ENCODE results near the gene BBS4.
A peak's percentile ranks its signal among the peaks of the same experiment; 100 is the strongest.
"Not testable (repeated sequence)": the region's sequence is repeated elsewhere in the genome, so short reads cannot be mapped to it uniquely, and the experiment has no call there.

The BBS4 gene

DNA sequence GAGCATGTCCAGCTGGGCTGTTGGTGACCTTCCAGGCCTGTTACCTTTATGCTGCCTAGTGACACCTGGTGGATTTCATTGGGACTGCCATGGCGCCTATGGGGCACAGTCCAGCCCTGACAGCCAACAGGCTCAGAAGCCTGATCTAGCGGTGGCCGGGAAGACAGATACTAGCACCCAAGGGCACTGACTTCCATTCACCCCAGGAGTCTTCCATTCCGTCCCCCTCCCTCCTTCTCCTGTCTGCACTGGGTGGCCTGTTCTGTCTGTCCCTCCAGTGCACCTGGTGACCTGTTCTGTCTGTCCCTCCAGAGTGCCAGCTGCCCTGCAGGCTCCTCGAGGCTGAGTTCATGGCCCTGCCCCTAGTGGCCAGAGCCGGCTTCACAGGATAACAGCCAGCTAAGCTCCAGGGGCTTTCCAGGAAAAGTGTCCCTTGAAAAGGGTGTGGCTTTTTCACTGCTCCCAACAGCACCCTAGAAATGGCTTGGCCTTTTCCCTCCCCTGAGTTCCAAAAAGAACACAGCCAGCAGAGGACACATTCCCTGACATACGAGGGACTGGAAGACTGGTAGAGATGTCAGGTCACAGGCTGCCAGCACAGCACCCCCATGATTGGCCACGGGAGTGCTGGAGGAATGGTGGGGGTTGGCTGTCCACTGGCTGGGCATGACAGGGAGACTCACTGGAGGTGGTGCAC lies 15.2 kb upstream of the BBS4 start:
- H3K27ac ChIP-seq (ENCODE audit: low read length); H3K27me3 ChIP-seq (ENCODE audit: low read depth, low read length); H3K9me3 ChIP-seq (ENCODE audit: control insufficient read depth in 1 of 2, low read length in 2 of 2); H3K4me1 ChIP-seq (ENCODE audit: control insufficient read depth in 1 of 2, insufficient read depth in 2 of 2, low read length in 2 of 2); H3K36me3 ChIP-seq (ENCODE audit: control insufficient read depth in 1 of 2, insufficient read depth in 2 of 2, low read length in 2 of 2): not testable (repeated sequence)
- peak overlapping the region in 1 of 2 donors; percentile 32 for H3K4me3 ChIP-seq (ENCODE audit: low read depth in 1 of 2, low read length in 2 of 2)

DNA sequence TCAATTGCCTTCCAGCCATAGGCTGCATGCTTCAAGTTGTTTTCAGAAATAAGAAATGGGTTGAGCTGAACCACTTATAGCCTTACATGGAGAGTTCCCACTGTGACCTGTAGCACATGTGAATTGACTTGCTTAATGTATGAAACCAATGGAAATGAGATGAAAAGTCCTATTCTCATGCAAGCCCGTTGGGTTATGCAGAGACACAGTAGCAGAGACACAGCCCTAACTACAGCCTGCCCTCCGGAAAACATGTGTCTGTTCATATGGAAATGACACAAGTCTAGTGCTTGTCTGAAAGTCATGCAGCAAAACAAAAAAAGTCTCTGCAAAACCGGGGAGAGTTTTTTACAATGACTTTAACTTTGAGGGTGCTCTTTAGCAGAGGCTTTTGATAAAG lies 14.5 kb upstream of the BBS4 start:
- Histone ChIP-seq H3K27ac (ENCODE audit: low read length) (no peak overlapping the region), H3K9me3 (ENCODE audit: control insufficient read depth in 1 of 2, low read length in 2 of 2) (no peaks in the 10 kb centered on the region), H3K4me3 (ENCODE audit: low read depth in 1 of 2, low read length in 2 of 2) (no peak overlapping the region), H3K36me3 (ENCODE audit: control insufficient read depth in 1 of 2, insufficient read depth in 2 of 2, low read length in 2 of 2) (no peaks in the 10 kb centered on the region), H3K27me3 (ENCODE audit: low read depth, low read length) (no peaks in the 10 kb centered on the region), H3K4me1 (ENCODE audit: control insufficient read depth in 1 of 2, insufficient read depth in 2 of 2, low read length in 2 of 2) (no peaks in the 10 kb centered on the region)

DNA sequence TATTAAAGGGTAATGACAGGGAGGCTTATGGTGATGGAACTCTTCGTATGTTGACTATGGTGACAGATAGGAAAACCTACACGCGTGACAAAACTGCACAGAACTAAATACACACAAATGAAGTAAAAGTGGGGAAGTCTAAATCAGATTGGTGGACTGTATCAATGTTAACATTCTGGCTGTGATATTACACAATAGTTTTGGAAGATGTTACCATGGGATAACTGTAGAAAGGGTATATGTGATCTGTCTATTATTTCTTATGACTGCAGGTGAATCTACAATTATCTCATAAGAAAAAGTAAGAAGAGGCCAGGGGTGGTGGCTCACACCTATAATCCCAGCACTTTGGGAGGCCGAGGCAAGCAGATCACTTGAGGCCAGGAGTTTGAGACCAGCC lies 9.2 kb upstream of the BBS4 start:
- Histone ChIP-seq H3K27me3 (ENCODE audit: low read depth, low read length) (no peaks in the 10 kb centered on the region), H3K27ac (ENCODE audit: low read length) (no peak overlapping the region), H3K9me3 (ENCODE audit: control insufficient read depth in 1 of 2, low read length in 2 of 2) (no peaks in the 10 kb centered on the region), H3K36me3 (ENCODE audit: control insufficient read depth in 1 of 2, insufficient read depth in 2 of 2, low read length in 2 of 2) (no peaks in the 10 kb centered on the region), H3K4me1 (ENCODE audit: control insufficient read depth in 1 of 2, insufficient read depth in 2 of 2, low read length in 2 of 2) (no peaks in the 10 kb centered on the region), H3K4me3 (ENCODE audit: low read depth in 1 of 2, low read length in 2 of 2) (no peak overlapping the region)

DNA sequence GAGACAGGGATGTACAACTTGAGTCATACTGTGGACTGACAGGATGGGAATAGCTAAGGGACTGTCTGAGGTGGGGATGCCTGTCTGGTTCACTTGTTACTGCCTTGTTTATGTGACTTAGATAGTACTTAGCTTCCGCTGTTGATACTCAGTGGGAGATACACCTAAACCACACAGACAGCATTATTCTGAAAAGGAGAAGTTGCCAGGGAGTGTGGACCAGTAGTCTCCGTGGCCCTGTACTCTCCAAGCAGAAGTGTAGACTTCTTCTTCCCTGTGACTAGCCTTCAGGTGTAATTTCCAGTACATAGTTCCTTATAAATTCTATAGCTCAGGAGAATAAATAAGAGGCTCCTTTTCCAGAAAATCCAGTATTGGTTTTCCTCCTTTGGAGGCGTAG lies 5.1 kb upstream of the BBS4 start:
- no peaks in the 10 kb centered on the region for H3K36me3 ChIP-seq (ENCODE audit: control insufficient read depth in 1 of 2, insufficient read depth in 2 of 2, low read length in 2 of 2)
- peaks cover 0 to 7% of the 10 kb centered on the region in 2 donors for H3K4me1 ChIP-seq (ENCODE audit: control insufficient read depth in 1 of 2, insufficient read depth in 2 of 2, low read length in 2 of 2)
- no peaks in the 10 kb centered on the region for H3K9me3 ChIP-seq (ENCODE audit: control insufficient read depth in 1 of 2, low read length in 2 of 2)
- H3K4me3 ChIP-seq (ENCODE audit: low read depth in 1 of 2, low read length in 2 of 2) = no peak overlapping the region
- no peaks in the 10 kb centered on the region for H3K27me3 ChIP-seq (ENCODE audit: low read depth, low read length)
- no peak overlapping the region for H3K27ac ChIP-seq (ENCODE audit: low read length)

DNA sequence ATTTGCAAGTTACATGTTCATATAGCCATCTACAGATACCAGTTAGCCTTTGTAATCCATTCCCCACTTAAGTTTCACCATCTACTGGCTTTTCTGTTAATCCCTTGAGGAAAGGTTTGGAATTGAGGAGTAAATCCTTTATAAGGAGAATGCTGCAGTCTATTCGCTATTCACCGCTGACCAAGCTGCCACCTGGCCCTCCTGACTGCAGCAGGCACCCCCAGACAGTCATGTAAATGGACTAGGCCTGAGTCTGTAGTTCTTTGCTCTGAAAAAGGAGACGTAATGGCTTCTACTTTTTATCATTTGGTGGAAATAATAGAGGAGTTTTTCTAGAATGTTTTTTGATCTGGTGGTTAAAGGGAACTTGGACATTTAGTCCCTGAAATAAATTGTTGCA lies 3.2 kb upstream of the BBS4 start:
- H3K36me3 ChIP-seq (ENCODE audit: control insufficient read depth in 1 of 2, insufficient read depth in 2 of 2, low read length in 2 of 2) = no peaks in the 10 kb centered on the region
- H3K27ac ChIP-seq (ENCODE audit: low read length) = no peak overlapping the region
- no peaks in the 10 kb centered on the region for H3K9me3 ChIP-seq (ENCODE audit: control insufficient read depth in 1 of 2, low read length in 2 of 2)
- peaks cover 5 to 7% of the 10 kb centered on the region in 2 donors for H3K4me1 ChIP-seq (ENCODE audit: control insufficient read depth in 1 of 2, insufficient read depth in 2 of 2, low read length in 2 of 2)
- H3K4me3 ChIP-seq (ENCODE audit: low read depth in 1 of 2, low read length in 2 of 2) = no peak overlapping the region
- H3K27me3 ChIP-seq (ENCODE audit: low read depth, low read length) = no peaks in the 10 kb centered on the region

DNA sequence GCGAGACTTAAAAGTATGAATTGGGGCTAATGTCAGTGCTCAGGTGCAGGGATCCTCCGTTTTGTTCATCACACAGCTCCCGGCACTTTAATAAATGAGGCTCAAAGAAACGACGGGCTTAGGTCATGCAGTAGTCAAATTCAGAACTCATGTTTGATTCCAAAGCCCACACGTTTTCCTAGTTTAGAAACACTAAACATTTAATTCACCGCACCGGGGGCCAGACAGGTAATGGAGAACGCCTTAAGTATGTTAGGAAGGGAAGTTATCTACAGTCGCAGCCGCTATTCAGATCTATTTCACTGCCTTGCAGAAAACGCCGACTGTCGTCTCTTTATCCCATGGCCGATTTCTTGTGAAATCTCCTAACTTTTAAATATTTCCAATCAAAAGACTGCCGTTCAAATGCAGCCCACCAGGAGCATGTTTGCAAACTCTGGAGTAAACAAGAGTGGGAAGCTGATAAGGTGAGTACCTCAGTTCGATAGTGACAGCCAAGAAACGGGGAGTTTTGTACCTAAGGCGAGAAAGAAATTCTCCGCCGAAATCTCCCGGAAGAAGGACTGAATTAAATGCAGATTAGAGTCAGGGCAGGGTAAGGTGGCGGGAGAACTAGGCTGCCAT lies 594 bp upstream of the BBS4 start:
- Histone ChIP-seq H3K9me3 (ENCODE audit: control insufficient read depth in 1 of 2, low read length in 2 of 2) (no peaks in the 10 kb centered on the region), H3K36me3 (ENCODE audit: control insufficient read depth in 1 of 2, insufficient read depth in 2 of 2, low read length in 2 of 2) (no peaks in the 10 kb centered on the region), H3K27ac (ENCODE audit: low read length) (peak overlapping the region; percentile 98), H3K27me3 (ENCODE audit: low read depth, low read length) (no peaks in the 10 kb centered on the region), H3K4me1 (ENCODE audit: control insufficient read depth in 1 of 2, insufficient read depth in 2 of 2, low read length in 2 of 2) (peaks cover 5 to 7% of the 10 kb centered on the region in 2 donors), H3K4me3 (ENCODE audit: low read depth in 1 of 2, low read length in 2 of 2) (peak overlapping the region; percentile 80 to 87)

DNA sequence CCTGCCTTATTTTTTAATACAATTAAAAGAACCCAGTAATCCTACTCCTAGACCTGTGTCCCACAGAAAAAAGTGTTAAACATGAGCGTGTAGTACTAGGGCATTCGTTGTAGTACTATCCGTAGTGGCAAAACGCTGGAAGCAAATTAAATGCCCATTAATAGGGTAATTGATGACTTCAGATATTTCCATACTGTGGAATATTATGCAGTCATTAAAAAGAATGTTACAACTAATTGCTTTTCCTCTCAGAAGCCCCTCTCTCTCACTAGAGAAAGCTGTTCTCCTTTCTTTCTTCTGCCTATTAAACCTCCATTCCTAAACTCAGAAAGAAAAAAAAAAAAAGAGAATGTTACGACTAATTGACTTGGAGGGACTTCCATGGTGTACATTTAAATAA lies 2.7 kb downstream of the BBS4 start:
- H3K4me1 ChIP-seq (ENCODE audit: control insufficient read depth in 1 of 2, insufficient read depth in 2 of 2, low read length in 2 of 2) = peaks cover 5 to 7% of the 10 kb centered on the region in 2 donors
- H3K9me3 ChIP-seq (ENCODE audit: control insufficient read depth in 1 of 2, low read length in 2 of 2) = no peaks in the 10 kb centered on the region
- no peaks in the 10 kb centered on the region for H3K27me3 ChIP-seq (ENCODE audit: low read depth, low read length)
- H3K36me3 ChIP-seq (ENCODE audit: control insufficient read depth in 1 of 2, insufficient read depth in 2 of 2, low read length in 2 of 2) = no peaks in the 10 kb centered on the region
- H3K27ac ChIP-seq (ENCODE audit: low read length) = no peak overlapping the region
- no peak overlapping the region for H3K4me3 ChIP-seq (ENCODE audit: low read depth in 1 of 2, low read length in 2 of 2)

DNA sequence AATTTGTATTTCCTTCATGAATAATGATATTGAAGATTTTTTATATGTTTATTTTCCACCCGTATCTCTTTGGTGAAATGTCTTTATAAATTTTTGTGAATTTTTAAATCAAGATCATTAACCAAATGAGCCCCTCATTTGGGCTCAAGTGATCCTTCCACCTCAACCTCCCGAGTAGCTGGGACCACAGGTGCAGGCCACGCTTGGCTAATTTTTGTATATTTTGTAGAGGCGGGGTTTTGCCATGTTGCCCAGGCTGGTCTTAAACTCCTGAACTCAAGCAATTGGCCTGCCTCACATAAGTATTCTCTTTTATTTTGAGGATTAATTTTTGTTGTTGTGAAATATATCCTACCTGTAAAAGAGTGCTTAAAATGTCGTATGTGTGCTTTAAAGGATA lies 4.9 kb downstream of the BBS4 start:
- Histone ChIP-seq H3K27ac (ENCODE audit: low read length) (no peak overlapping the region), H3K36me3 (ENCODE audit: control insufficient read depth in 1 of 2, insufficient read depth in 2 of 2, low read length in 2 of 2) (no peaks in the 10 kb centered on the region), H3K27me3 (ENCODE audit: low read depth, low read length) (no peaks in the 10 kb centered on the region), H3K4me3 (ENCODE audit: low read depth in 1 of 2, low read length in 2 of 2) (no peak overlapping the region), H3K9me3 (ENCODE audit: control insufficient read depth in 1 of 2, low read length in 2 of 2) (no peaks in the 10 kb centered on the region), H3K4me1 (ENCODE audit: control insufficient read depth in 1 of 2, insufficient read depth in 2 of 2, low read length in 2 of 2) (peaks cover 0 to 5% of the 10 kb centered on the region in 2 donors)

DNA sequence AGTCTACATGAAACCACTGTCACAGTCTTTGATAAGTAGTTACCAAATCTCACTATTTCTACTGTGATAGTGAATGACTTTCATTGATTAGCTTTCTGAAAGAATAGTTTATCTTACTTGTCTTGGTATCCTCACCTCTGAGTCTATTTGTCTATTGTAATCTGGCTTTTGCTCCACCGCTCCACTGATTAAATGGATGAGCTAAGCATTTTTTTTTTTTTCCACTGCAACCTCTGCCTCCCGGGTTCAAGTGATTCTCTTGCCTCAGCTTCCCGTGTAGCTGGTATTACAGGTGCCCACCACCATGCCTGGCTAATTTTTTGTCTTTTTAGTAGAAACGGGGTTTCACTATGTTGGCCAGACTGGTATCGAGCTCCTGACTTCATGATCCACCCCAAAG lies 12.9 kb downstream of the BBS4 start:
- Histone ChIP-seq H3K4me3 (ENCODE audit: low read depth in 1 of 2, low read length in 2 of 2) (no peak overlapping the region), H3K27me3 (ENCODE audit: low read depth, low read length) (no peaks in the 10 kb centered on the region), H3K36me3 (ENCODE audit: control insufficient read depth in 1 of 2, insufficient read depth in 2 of 2, low read length in 2 of 2) (no peaks in the 10 kb centered on the region), H3K27ac (ENCODE audit: low read length) (no peak overlapping the region), H3K4me1 (ENCODE audit: control insufficient read depth in 1 of 2, insufficient read depth in 2 of 2, low read length in 2 of 2) (no peaks in the 10 kb centered on the region), H3K9me3 (ENCODE audit: control insufficient read depth in 1 of 2, low read length in 2 of 2) (no peaks in the 10 kb centered on the region)

DNA sequence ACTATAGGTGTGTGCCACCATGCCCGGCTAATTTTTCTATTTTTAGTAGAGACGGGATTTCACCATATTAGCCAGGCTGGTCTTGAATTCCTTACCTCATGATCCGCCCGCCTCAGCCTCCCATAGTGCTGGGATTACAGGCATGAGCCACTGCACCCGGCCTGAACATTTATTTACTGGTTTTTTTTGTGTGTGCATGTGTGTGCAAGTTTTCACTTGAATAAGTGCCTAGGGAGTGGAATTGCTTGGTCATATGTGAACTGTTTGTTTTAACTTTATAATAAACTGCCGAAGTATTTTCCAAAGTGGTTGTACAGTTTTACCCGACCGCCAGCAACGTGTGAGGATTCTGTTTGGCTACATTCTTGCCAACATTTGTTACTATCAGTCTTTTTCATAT lies 14.1 kb downstream of the BBS4 start:
- Histone ChIP-seq H3K36me3 (ENCODE audit: control insufficient read depth in 1 of 2, insufficient read depth in 2 of 2, low read length in 2 of 2) (no peaks in the 10 kb centered on the region), H3K4me3 (ENCODE audit: low read depth in 1 of 2, low read length in 2 of 2) (no peak overlapping the region), H3K27me3 (ENCODE audit: low read depth, low read length) (no peaks in the 10 kb centered on the region), H3K4me1 (ENCODE audit: control insufficient read depth in 1 of 2, insufficient read depth in 2 of 2, low read length in 2 of 2) (no peaks in the 10 kb centered on the region), H3K9me3 (ENCODE audit: control insufficient read depth in 1 of 2, low read length in 2 of 2) (no peaks in the 10 kb centered on the region), H3K27ac (ENCODE audit: low read length) (no peak overlapping the region)

DNA sequence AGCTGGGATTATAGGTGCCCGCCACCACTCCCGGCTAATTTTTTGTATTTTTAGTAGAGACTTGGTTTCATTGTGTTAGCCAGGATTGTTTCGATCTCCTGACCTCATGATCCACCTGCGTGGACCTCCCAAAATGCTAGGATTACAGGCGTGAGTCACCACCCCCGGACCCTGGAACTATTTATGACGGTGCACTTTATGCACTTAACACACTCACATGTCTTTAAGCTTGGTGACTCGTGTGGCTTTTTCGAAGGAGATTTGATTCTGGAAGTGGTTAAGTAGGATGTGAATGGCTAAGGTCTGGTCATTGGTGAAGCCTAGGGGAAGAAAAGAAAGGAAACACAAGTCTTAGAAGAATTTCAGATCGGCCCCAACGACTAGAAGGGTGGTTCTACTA lies 20.3 kb downstream of the BBS4 start:
- H3K4me1 ChIP-seq (ENCODE audit: control insufficient read depth in 1 of 2, insufficient read depth in 2 of 2, low read length in 2 of 2) = no peaks in the 10 kb centered on the region
- no peaks in the 10 kb centered on the region for H3K9me3 ChIP-seq (ENCODE audit: control insufficient read depth in 1 of 2, low read length in 2 of 2)
- H3K4me3 ChIP-seq (ENCODE audit: low read depth in 1 of 2, low read length in 2 of 2) = no peak overlapping the region
- H3K27me3 ChIP-seq (ENCODE audit: low read depth, low read length) = no peaks in the 10 kb centered on the region
- H3K27ac ChIP-seq (ENCODE audit: low read length) = no peak overlapping the region
- H3K36me3 ChIP-seq (ENCODE audit: control insufficient read depth in 1 of 2, insufficient read depth in 2 of 2, low read length in 2 of 2) = peaks cover 0 to 2% of the 10 kb centered on the region in 2 donors

Measured in muscle layer of duodenum (tissue), 2 donors.